ENCODE data around the gene SPRR2E.
"Not testable (repeated sequence)": the region's sequence is repeated elsewhere in the genome, so short reads cannot be mapped to it uniquely, and the experiment has no call there.

The SPRR2E gene

GRCh38 chr1:153058826-153059784 lies 35.2 kb downstream of the SPRR2E start:
- no peak for DNase-seq (ENCODE audit: low read depth in 2 of 2)

GRCh38 chr1:153058154-153058553 lies 36.2 kb downstream of the SPRR2E start:
- no peak for DNase-seq (ENCODE audit: low read depth in 2 of 2)

GRCh38 chr1:153057375-153057774 lies 37.0 kb downstream of the SPRR2E start, which contains the start of gene SPRR2A:
Gene SPRR2A (minus strand): TSS chr1:153057512. CDS start chr1:153056735, 777 bp downstream.
- DNase-seq (ENCODE audit: low read depth in 2 of 2) = no peak

GRCh38 chr1:153056111-153056510 lies 38.2 kb downstream of the SPRR2E start:
- not testable (repeated sequence) for DNase-seq (ENCODE audit: low read depth in 2 of 2)

- no peak for DNase-seq (ENCODE audit: low read depth in 2 of 2)
Observed at GRCh38 chr1:153049211-153049610, 45.1 kb downstream of the SPRR2E start.
